ENCODE data around the gene STK11IP.

- TF ChIP-seq GATA2 (IDR thresholded peaks at IDR 0.05; ENCODE audit: low read depth, low read length) (no peak), GATA3 (IDR thresholded peaks at IDR 0.05; ENCODE audit: low read depth, low read length) (no peak)
These were observed 31.0 kb upstream of the STK11IP start for GRCh38 chr2:219566640-219567039.
